GM21529 (cell line): Measurements from ENCODE around the gene HMGN3.

Source experiments
- ATAC-seq: cut with Tn5 transposase; IDR thresholded peaks from one replicate; pipeline ENCODE4 v1.9.1; 2021; ENCODE audit not compliant: unreplicated experiment

Gene HMGN3

GRCh38 chr6:79233611-79234149 is 802 bp downstream of the HMGN3 start:
- ATAC-seq: peak; percentile 73

- ATAC-seq: no peak
These were observed 1.6 kb downstream of the HMGN3 start for GRCh38 chr6:79232696-79233462.

GRCh38 chr6:79231666-79232065 is 2.8 kb downstream of the HMGN3 start:
- no peak for ATAC-seq

- no peak for ATAC-seq
These were observed 3.4 kb downstream of the HMGN3 start for GRCh38 chr6:79231101-79231500.

GRCh38 chr6:79230149-79230548 is 4.3 kb downstream of the HMGN3 start:
- no peak for ATAC-seq

- ATAC-seq: no peak
These were observed 7.0 kb downstream of the HMGN3 start for GRCh38 chr6:79227445-79227844.

GRCh38 chr6:79226660-79227059 is 7.8 kb downstream of the HMGN3 start:
- ATAC-seq: no peak

GRCh38 chr6:79225717-79226599 is 8.5 kb downstream of the HMGN3 start:
- ATAC-seq: no peak

- no peak for ATAC-seq
These were observed 10.7 kb downstream of the HMGN3 start for GRCh38 chr6:79223611-79224404.

- ATAC-seq: no peak
These were observed 19.2 kb downstream of the HMGN3 start for GRCh38 chr6:79215213-79215824.

- no peak for ATAC-seq
These were observed 21.6 kb downstream of the HMGN3 start for GRCh38 chr6:79212859-79213258.

GRCh38 chr6:79208816-79209215 is 25.7 kb downstream of the HMGN3 start:
- ATAC-seq: no peak

GRCh38 chr6:79203753-79204253 is 30.7 kb downstream of the HMGN3 start:
- no peak for ATAC-seq

- no peak for ATAC-seq
These were observed 31.9 kb downstream of the HMGN3 start for GRCh38 chr6:79202556-79202955.

GRCh38 chr6:79201983-79202382 is 32.5 kb downstream of the HMGN3 start:
- ATAC-seq: no peak

GRCh38 chr6:79201143-79201542 is 33.3 kb downstream of the HMGN3 start:
- no peak for ATAC-seq

- ATAC-seq: no peak
These were observed 37.6 kb downstream of the HMGN3 start for GRCh38 chr6:79196912-79197311.

GRCh38 chr6:79193971-79194370 is 40.5 kb downstream of the HMGN3 start:
- no peak for ATAC-seq

- ATAC-seq: no peak
These were observed 44.6 kb downstream of the HMGN3 start for GRCh38 chr6:79189760-79190350.

GRCh38 chr6:79188885-79189480 is 45.5 kb downstream of the HMGN3 start:
- no peak for ATAC-seq
